Measurements from ENCODE around the gene KIZ.
A peak's percentile ranks its signal among the peaks of the same experiment; 100 is the strongest.

KIZ gene

DNA sequence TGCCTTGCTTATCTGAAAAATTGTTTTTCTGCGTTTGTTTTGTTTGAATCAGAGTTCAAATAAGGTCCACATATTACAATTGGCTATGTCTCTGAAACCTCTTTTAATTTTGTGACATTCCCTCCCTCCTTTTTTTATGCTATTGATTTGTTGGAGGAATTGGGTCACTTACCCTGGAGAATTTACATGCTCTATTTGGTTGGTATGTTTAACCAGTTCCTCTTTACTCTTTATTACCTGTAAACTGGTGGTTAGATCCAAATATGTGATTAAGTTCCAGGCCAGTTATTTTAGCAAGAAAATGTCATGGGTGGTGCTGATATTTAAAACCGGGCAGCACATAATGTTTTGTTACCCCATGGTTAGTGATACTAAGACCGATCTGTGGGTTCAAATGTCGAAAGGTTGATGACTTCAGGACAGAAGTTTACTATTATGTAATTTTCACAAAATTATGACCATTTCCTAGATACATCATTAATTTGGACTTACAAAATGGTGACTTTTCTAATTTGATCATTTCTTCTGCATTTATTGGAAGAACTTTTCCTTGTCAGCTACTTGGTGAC is 77.3 kb downstream of the KIZ start:
- H3K27me3 ChIP-seq (ENCODE audit: control insufficient read depth, insufficient read depth, low read length): no peaks in the 10 kb centered on the region
- H3K4me1 ChIP-seq (ENCODE audit: control insufficient read depth, insufficient read depth, low read length): peaks cover 13% of the 10 kb centered on the region; the same call in 1 of the 2 replicates
- no peak overlapping the region for H3K9ac ChIP-seq (ENCODE audit: low read depth, low read length)
- no peak overlapping the region for H3K4me3 ChIP-seq (ENCODE audit: low read depth, low read length)
- H3K9me3 ChIP-seq (ENCODE audit: control insufficient read depth, insufficient read depth, low read length): no peaks in the 10 kb centered on the region
- peaks cover 5% of the 10 kb centered on the region for H3K36me3 ChIP-seq (ENCODE audit: control insufficient read depth, insufficient read depth, low read length)
- H3K27ac ChIP-seq (ENCODE audit: low read depth, low read length): no peak overlapping the region

- Histone ChIP-seq H3K9ac (ENCODE audit: low read depth, low read length) (no peak overlapping the region), H3K4me1 (ENCODE audit: control insufficient read depth, insufficient read depth, low read length) (peaks cover 11% of the 10 kb centered on the region; the same call in 1 of the 2 replicates), H3K4me3 (ENCODE audit: low read depth, low read length) (no peak overlapping the region), H3K36me3 (ENCODE audit: control insufficient read depth, insufficient read depth, low read length) (peaks cover 5% of the 10 kb centered on the region), H3K27me3 (ENCODE audit: control insufficient read depth, insufficient read depth, low read length) (no peaks in the 10 kb centered on the region), H3K9me3 (ENCODE audit: control insufficient read depth, insufficient read depth, low read length) (no peaks in the 10 kb centered on the region), H3K27ac (ENCODE audit: low read depth, low read length) (no peak overlapping the region)
Measured at GRCh38 chr20:21206584-21206983, 80.7 kb downstream of the KIZ start.

- Histone ChIP-seq H3K27ac (ENCODE audit: low read depth, low read length) (no peak overlapping the region), H3K27me3 (ENCODE audit: control insufficient read depth, insufficient read depth, low read length) (no peaks in the 10 kb centered on the region), H3K9me3 (ENCODE audit: control insufficient read depth, insufficient read depth, low read length) (no peaks in the 10 kb centered on the region), H3K4me1 (ENCODE audit: control insufficient read depth, insufficient read depth, low read length) (peaks cover 14% of the 10 kb centered on the region), H3K9ac (ENCODE audit: low read depth, low read length) (no peak overlapping the region), H3K4me3 (ENCODE audit: low read depth, low read length) (no peak overlapping the region), H3K36me3 (ENCODE audit: control insufficient read depth, insufficient read depth, low read length) (peaks cover 9% of the 10 kb centered on the region)
Measured at GRCh38 chr20:21208999-21209398, 83.1 kb downstream of the KIZ start.

DNA sequence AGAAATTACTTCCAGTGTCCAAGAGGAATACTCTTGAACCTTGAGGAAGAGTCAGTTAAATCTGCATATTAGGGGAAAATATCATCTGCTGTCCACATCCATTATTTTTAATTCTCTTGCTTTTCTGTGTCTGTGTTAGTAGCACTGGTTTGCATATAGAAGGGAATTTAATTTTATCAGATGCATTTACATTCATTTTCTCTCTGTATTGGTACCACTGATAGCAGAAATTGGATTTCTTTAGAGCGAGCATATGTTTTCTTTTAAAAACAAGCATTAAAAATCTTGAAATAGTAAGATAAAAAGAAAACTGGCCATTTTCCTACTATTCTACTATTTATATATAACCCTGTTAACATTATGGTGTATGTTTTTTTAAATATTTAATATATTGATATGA is 83.8 kb downstream of the KIZ start:
- no peak overlapping the region for H3K27ac ChIP-seq (ENCODE audit: low read depth, low read length)
- H3K9ac ChIP-seq (ENCODE audit: low read depth, low read length): no peak overlapping the region
- H3K9me3 ChIP-seq (ENCODE audit: control insufficient read depth, insufficient read depth, low read length): no peaks in the 10 kb centered on the region
- no peaks in the 10 kb centered on the region for H3K27me3 ChIP-seq (ENCODE audit: control insufficient read depth, insufficient read depth, low read length)
- H3K4me3 ChIP-seq (ENCODE audit: low read depth, low read length): no peak overlapping the region
- H3K4me1 ChIP-seq (ENCODE audit: control insufficient read depth, insufficient read depth, low read length): peaks cover 20% of the 10 kb centered on the region
- H3K36me3 ChIP-seq (ENCODE audit: control insufficient read depth, insufficient read depth, low read length): peaks cover 9% of the 10 kb centered on the region

- H3K27me3 ChIP-seq (ENCODE audit: control insufficient read depth, insufficient read depth, low read length): no peaks in the 10 kb centered on the region
- H3K9ac ChIP-seq (ENCODE audit: low read depth, low read length): peak overlapping the region; percentile 37; the same call in 1 of the 2 replicates
- H3K36me3 ChIP-seq (ENCODE audit: control insufficient read depth, insufficient read depth, low read length): peaks cover 12% of the 10 kb centered on the region; the same call in 1 of the 2 replicates
- H3K27ac ChIP-seq (ENCODE audit: low read depth, low read length): peak overlapping the region; percentile 83
- H3K9me3 ChIP-seq (ENCODE audit: control insufficient read depth, insufficient read depth, low read length): no peaks in the 10 kb centered on the region
- H3K4me1 ChIP-seq (ENCODE audit: control insufficient read depth, insufficient read depth, low read length): peaks cover 55% of the 10 kb centered on the region
- no peak overlapping the region for H3K4me3 ChIP-seq (ENCODE audit: low read depth, low read length)
Measured at GRCh38 chr20:21213691-21214090, 87.8 kb downstream of the KIZ start.

DNA sequence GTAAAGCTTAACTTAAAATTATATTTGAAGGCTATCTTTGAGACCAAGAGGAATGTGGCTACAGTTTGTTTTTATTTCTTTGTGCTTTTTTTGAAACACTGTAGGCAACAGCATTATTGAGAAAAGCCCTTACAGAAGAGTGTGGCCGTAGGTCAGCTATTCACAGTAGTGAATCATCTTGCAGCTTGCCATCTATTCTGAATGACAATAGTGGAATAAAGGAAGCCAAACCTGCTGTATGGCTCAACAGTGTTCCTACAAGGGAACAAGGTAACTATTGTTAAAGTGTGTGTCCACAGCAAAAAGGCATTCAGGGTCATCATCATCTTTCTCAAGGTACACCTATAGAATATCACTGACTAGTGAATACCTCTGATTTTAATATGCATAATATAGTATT is 88.5 kb downstream of the KIZ start:
- Histone ChIP-seq H3K27me3 (ENCODE audit: control insufficient read depth, insufficient read depth, low read length) (no peaks in the 10 kb centered on the region), H3K4me1 (ENCODE audit: control insufficient read depth, insufficient read depth, low read length) (peaks cover 55% of the 10 kb centered on the region), H3K4me3 (ENCODE audit: low read depth, low read length) (peak overlapping the region; percentile 18; the same call in 1 of the 2 replicates), H3K27ac (ENCODE audit: low read depth, low read length) (peak overlapping the region; percentile 83), H3K9ac (ENCODE audit: low read depth, low read length) (peak overlapping the region; percentile 37; the same call in 1 of the 2 replicates), H3K9me3 (ENCODE audit: control insufficient read depth, insufficient read depth, low read length) (no peaks in the 10 kb centered on the region), H3K36me3 (ENCODE audit: control insufficient read depth, insufficient read depth, low read length) (peaks cover 12% of the 10 kb centered on the region; the same call in 1 of the 2 replicates)

- Histone ChIP-seq H3K9ac (ENCODE audit: low read depth, low read length) (no peak overlapping the region), H3K27me3 (ENCODE audit: control insufficient read depth, insufficient read depth, low read length) (no peaks in the 10 kb centered on the region), H3K36me3 (ENCODE audit: control insufficient read depth, insufficient read depth, low read length) (peaks cover 8% of the 10 kb centered on the region; the same call in 1 of the 2 replicates), H3K9me3 (ENCODE audit: control insufficient read depth, insufficient read depth, low read length) (no peaks in the 10 kb centered on the region), H3K4me3 (ENCODE audit: low read depth, low read length) (no peak overlapping the region), H3K4me1 (ENCODE audit: control insufficient read depth, insufficient read depth, low read length) (peaks cover 47% of the 10 kb centered on the region), H3K27ac (ENCODE audit: low read depth, low read length) (no peak overlapping the region)
Measured at GRCh38 chr20:21219686-21220085, 93.8 kb downstream of the KIZ start.

- H3K27ac ChIP-seq (ENCODE audit: low read depth, low read length): no peak overlapping the region
- H3K4me3 ChIP-seq (ENCODE audit: low read depth, low read length): no peak overlapping the region
- H3K9ac ChIP-seq (ENCODE audit: low read depth, low read length): no peak overlapping the region
- no peaks in the 10 kb centered on the region for H3K9me3 ChIP-seq (ENCODE audit: control insufficient read depth, insufficient read depth, low read length)
- H3K36me3 ChIP-seq (ENCODE audit: control insufficient read depth, insufficient read depth, low read length): peaks cover 9% of the 10 kb centered on the region
- H3K27me3 ChIP-seq (ENCODE audit: control insufficient read depth, insufficient read depth, low read length): no peaks in the 10 kb centered on the region
- H3K4me1 ChIP-seq (ENCODE audit: control insufficient read depth, insufficient read depth, low read length): peaks cover 28% of the 10 kb centered on the region
Measured at GRCh38 chr20:21224217-21224616, 98.3 kb downstream of the KIZ start.

- no peaks in the 10 kb centered on the region for H3K9me3 ChIP-seq (ENCODE audit: control insufficient read depth, insufficient read depth, low read length)
- H3K36me3 ChIP-seq (ENCODE audit: control insufficient read depth, insufficient read depth, low read length): peaks cover 20% of the 10 kb centered on the region
- H3K9ac ChIP-seq (ENCODE audit: low read depth, low read length): no peak overlapping the region
- no peaks in the 10 kb centered on the region for H3K27me3 ChIP-seq (ENCODE audit: control insufficient read depth, insufficient read depth, low read length)
- peak overlapping the region; percentile 1 for H3K27ac ChIP-seq (ENCODE audit: low read depth, low read length)
- peaks cover 28% of the 10 kb centered on the region for H3K4me1 ChIP-seq (ENCODE audit: control insufficient read depth, insufficient read depth, low read length)
- no peak overlapping the region for H3K4me3 ChIP-seq (ENCODE audit: low read depth, low read length)
Measured at GRCh38 chr20:21225215-21225947, 99.5 kb downstream of the KIZ start.

- no peak overlapping the region for H3K4me3 ChIP-seq (ENCODE audit: low read depth, low read length)
- H3K9me3 ChIP-seq (ENCODE audit: control insufficient read depth, insufficient read depth, low read length): no peaks in the 10 kb centered on the region
- no peaks in the 10 kb centered on the region for H3K27me3 ChIP-seq (ENCODE audit: control insufficient read depth, insufficient read depth, low read length)
- H3K4me1 ChIP-seq (ENCODE audit: control insufficient read depth, insufficient read depth, low read length): peaks cover 35% of the 10 kb centered on the region
- H3K9ac ChIP-seq (ENCODE audit: low read depth, low read length): no peak overlapping the region
- H3K36me3 ChIP-seq (ENCODE audit: control insufficient read depth, insufficient read depth, low read length): peaks cover 33% of the 10 kb centered on the region
- H3K27ac ChIP-seq (ENCODE audit: low read depth, low read length): no peak overlapping the region
Measured at GRCh38 chr20:21228511-21228910, 102.6 kb downstream of the KIZ start.

- no peak overlapping the region for H3K4me3 ChIP-seq (ENCODE audit: low read depth, low read length)
- H3K27me3 ChIP-seq (ENCODE audit: control insufficient read depth, insufficient read depth, low read length): no peaks in the 10 kb centered on the region
- H3K9ac ChIP-seq (ENCODE audit: low read depth, low read length): no peak overlapping the region
- no peak overlapping the region for H3K27ac ChIP-seq (ENCODE audit: low read depth, low read length)
- H3K36me3 ChIP-seq (ENCODE audit: control insufficient read depth, insufficient read depth, low read length): peaks cover 34% of the 10 kb centered on the region
- peaks cover 37% of the 10 kb centered on the region for H3K4me1 ChIP-seq (ENCODE audit: control insufficient read depth, insufficient read depth, low read length)
- no peaks in the 10 kb centered on the region for H3K9me3 ChIP-seq (ENCODE audit: control insufficient read depth, insufficient read depth, low read length)
Measured at GRCh38 chr20:21229163-21229562, 103.3 kb downstream of the KIZ start.

All from HUES48 (cell line).